ENCODE measurements around the gene BRAF.
"Not testable (repeated sequence)": the region's sequence is repeated elsewhere in the genome, so short reads cannot be mapped to it uniquely, and the experiment has no call there.

Gene BRAF

DNA sequence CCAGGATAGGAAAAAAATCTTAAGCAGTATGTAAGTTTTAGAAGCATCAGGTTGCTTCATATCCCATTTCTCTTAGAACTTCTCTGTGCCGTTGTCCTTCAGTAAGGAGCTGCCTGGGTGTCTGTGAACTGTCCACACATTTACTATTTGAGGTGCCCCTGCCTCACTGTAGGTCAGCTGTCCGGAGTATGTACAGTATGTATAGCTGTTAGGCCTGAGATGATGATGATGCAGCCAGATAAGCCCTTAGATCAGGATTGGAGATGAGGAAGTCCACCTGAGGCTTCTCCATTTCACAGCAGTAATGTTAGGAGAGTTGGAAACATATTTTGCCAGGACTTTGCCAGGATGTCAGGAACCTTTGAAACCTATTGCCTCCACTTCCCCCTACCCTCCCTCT, 220.5 kb downstream of the BRAF start:
- no peak for DNase-seq

DNA sequence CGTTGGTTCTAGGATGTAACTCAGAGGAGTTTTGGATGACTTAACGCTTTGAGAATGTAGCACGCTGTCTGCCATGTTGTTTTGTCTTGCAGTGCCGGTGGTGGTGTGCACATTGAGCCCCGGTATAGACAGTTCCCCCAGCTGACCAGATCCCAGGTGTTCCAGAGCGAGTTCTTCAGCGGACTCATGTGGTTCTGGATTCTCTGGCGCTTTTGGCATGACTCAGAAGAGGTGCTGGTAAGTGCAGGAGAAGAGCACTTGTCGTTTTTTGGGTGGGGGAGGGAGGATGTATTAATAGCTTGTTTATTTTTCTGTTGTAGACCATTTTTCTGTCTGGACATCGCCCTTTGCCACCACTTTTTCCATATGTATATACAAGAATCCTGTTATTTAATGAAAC, 222.0 kb downstream of the BRAF start:
- DNase-seq: no peak

DNA sequence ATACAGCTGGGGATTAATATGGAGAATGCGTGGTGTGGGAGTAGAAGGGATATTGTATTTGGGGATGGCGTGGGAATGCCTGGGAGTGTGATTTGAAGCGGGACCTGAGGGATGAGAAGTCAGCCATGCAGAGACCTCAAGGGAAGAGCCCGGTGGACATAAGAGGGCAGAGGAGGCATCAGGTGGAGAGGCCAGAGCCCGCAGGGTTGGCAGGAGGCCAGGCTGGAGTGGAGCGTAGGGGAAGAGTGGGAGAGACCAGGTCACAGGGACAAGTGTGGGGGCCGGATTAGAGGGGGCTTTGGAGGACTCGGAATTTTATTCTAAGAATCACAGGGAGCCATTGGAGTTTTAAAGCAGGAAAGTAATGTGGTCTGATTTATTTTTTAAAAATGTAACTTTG, 226.3 kb downstream of the BRAF start:
- no peak for DNase-seq

DNA sequence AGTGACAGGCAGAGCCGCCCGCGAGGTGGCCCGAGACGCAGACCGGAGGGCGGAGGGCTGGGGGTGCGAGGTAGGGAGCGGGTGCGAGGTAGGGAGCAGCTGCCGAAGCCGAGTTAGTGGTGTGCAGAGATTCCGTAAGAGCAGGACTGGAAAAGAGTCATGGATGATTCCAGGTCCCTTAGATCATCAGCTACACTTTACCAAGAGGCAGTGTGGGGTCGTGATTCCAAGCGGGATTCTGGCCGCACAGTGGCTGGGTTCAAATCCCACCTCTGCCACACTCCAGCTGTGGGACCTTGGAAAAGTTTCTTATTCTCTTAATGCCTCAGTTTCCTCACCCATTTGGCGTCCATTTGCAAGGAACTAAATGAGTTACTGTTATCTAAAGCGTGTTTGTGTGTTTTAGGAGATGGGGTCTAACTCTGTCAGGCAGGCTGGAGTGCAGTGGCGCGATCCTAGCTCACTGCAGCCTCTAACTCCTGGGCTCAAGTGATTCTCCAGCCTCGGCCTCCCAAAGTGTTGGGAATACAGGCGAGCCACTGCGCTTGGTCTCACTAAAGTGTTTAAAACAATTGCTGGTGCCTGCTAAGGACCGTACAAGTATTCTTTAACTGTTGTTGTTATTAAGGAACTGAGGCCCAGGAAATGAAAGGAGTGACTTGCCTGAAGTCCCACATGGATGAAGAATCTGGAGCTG, 227.1 kb downstream of the BRAF start:
- DNase-seq: peak; percentile 46

GRCh38 chr7:140696680-140697446, 227.9 kb downstream of the BRAF start, which contains the start of gene NDUFB2:
Gene NDUFB2 (plus strand): TSS chr7:140696708. CDS start chr7:140696745, 37 bp downstream.
- peak; percentile 79 for DNase-seq

DNA sequence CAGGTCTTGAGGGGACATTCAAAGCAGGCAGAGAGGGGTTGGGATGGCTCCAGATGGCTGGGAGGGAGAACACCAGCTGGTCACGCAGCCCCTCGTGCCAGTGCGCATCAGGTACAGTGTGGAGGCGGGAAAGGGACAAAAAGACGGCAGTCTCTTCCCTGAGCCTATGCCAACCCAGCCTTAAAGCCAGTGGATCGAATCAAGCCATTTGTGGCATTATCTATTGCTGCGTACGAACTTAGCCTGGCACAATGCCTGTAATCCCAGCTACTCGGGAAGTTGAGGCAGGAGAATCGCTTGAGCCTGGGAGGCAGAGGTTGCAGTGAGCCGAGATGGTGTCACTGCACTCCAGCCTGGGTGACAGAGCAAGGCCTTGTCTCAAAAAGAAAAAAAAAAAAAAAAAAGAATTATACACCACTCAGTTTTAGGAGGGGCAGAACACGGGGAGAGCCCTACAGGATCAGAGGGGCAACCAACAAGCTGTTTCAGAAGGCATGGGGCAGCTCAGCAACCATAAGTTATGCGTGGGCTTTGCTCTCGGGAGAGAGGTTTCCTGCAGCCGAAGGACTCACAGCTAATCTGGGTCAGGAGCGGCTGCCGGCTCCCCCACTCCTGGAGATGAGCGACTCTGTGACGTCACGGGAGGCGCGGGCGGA, 228.6 kb downstream of the BRAF start:
- DNase-seq: peak; percentile 93

GRCh38 chr7:140695381-140695780, 229.3 kb downstream of the BRAF start:
- DNase-seq: no peak

GRCh38 chr7:140694592-140694991, 230.1 kb downstream of the BRAF start:
- no peak for DNase-seq

DNA sequence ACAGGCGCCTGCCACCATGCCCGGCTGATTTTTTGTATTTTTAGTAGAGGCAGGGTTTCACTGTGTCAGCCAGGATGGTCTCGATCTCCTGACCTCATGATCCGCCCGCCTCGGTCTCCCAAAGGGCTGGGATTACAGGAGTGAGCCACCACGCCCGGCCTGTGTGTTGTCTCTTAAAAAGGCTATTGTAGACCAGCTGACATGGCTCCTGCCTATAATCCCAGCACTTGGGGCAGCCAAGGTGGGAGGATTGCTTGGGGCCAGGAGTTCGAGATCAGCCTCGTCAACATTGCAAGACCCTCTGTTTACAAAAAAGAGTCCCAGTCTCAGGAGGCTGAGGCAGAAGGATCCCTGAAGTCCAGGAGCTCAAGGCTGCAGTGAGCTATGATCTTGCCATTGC, 230.9 kb downstream of the BRAF start:
- DNase-seq: not testable (repeated sequence)

DNA sequence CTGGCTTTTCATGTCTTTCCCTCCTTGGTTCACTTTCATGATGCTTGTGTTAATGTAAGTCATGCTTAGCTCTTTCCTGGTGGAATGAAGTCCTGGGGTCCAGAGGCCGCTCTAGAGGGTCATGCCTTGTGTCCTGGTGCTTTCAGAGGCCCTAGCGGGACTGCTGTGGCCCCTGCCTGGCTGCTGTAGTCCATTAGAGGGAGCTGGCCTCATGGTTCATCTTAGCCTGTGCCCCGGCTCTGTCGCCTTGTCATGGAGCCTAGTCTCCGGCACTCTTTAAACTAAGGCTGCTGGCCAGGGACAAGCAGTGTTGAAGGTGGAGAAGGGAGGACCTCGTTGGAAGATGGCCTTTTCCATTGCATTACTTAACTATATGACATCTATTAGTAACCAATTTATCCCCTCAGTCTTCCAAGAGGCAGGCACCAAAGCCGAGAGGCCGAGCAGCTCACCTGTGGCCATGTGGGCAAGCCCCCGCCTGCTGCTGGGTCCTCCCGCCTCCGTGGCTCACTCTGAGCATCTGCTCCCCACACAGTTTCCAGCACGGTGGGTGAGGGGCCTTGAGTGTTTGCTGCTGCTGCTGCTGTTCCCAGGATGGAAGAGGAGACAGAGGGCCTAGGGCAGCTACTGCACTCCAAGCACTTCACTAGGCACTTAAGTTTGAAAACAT, 233.2 kb downstream of the BRAF start:
- DNase-seq: no peak

GRCh38 chr7:140689199-140690152, 235.3 kb downstream of the BRAF start:
- DNase-seq: no peak

DNA sequence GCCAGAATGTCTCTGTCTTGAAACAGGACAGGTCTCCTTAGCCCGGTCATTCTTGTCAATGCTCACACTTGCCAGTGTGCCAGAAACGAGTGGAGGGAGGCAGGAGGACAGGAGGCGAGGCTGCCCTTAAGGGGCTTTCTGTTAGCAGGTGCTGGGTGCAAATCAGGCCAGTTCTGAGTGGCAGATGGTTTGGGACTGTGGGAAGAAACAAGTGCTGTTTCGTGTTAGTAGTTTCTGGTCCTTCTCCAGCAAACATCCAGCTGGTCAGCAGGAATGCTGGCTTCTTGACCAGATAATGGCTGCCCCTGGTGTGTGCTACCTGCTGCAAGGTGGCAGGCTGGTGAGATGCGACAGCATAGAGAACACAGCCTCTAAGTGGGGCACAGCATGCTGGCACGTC, 236.4 kb downstream of the BRAF start:
- no peak for DNase-seq

DNA sequence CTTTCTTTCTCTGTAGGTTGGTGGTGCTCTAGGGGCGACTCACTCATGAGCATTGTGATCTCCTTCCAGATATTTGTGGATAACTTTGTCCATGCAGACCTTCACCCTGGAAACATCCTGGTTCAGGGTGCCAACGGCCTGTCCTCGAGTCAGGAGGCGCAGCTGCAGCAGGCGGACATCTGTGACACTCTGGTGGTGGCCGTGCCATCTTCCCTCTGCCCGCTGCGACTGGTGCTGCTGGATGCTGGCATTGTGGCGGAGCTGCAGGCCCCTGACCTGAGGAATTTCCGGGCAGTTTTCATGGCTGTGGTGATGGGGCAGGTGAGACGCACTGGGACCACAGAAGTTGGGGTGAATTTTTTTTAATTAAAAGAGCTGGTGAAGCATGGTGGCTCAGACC, 237.8 kb downstream of the BRAF start:
- no peak for DNase-seq

- no peak for DNase-seq
These were observed 239.2 kb downstream of the BRAF start for GRCh38 chr7:140685407-140686087.

GRCh38 chr7:140684066-140684950, 240.4 kb downstream of the BRAF start:
- no peak for DNase-seq

DNA sequence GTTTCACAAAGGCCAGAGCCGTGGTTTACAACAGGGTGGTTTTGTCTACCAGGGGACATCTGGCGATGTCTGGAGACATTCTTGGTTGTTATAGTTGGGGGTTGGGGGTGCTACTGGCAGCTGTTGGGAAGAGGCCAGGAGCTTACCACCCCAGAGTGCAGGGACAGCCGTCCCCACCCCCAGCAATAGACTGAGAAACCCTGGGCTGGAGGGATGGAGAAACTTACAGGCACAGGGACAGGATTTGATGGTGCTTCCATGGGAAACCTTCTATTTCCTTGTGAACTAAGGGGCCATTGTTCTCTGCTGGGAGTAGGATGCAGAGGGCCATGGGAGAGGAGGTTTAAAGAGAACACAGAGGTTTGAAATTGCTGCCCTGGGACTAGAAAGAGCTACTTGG, 241.1 kb downstream of the BRAF start:
- DNase-seq: no peak

DNA sequence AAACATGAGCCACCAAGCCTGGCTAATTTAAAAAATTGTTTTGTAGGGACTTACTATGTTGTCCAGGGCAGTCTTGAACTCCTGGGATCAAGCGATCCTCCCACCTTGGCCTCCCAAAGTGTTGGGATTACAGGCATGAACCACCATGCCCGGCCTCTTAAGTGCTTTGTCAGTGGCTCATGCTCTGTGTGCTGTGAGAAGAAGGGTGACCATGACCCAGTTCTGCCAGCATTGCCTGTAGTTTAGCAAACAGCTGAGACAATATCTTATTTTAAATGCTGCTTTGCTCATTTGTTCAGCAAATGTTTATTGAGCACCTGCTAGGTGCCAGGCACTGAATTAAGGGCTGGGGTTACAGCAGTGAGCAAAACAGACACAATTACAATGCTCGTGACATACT, 243.0 kb downstream of the BRAF start:
- no peak for DNase-seq

DNA sequence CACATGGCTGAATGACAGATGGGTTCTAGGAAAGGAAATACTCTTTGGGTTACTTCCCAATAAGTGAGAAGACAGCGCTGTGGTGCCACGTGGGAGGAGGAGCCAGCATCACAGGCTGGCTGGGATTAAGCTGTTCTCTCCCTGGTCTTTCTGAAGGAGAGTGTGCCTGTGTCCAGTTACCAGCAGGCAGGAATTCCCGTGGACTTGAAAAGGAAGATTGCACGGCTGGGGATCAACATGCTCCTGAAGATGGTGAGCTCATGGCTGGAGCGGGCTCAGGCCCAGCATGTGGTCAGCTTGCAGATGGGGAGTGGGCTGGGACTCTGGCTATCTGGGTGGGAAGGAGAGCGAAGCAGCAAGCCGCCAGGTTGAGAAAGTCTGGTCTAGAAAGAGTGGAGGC, 243.8 kb downstream of the BRAF start:
- DNase-seq: no peak

DNA sequence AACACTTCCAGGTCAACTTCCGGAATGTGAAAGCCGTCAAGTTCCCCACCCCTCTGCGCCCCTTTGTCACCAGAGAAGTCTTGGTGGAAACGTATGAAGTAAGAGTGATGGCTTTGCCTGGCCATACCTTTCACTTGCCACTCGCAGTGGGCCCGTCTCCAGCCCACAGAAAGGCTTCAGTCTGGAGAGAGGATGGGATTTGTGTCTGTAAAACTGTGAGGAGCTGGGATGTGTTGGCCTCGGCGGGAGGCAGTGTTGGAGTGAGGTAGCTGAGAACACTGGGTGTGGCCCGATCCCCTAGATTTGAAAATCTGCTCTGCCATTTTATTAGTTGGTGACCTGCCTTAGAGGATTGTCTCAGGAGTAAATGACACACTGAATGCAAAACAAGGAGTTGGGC, 245.5 kb downstream of the BRAF start:
- DNase-seq: no peak

GRCh38 chr7:140678816-140679130, 246.0 kb downstream of the BRAF start:
- DNase-seq: no peak

All from fibroblast of skin of abdomen (primary cell).